H1 (cell line): ENCODE measurements around the gene LTC4S.

Experiments
- ATF3 ChIP-seq: IDR thresholded peaks from 2 replicates; pipeline ENCODE4 v1.6.1; 2011; ENCODE audit warnings: low read depth, mild to moderate bottlenecking, low read length; ENCODE audit not compliant: insufficient read depth
- CREB1 ChIP-seq: IDR thresholded peaks from 2 replicates; pipeline ENCODE4 v1.6.1; 2012; ENCODE audit warnings: inconsistent platforms
- E2F6 ChIP-seq: IDR thresholded peaks from 2 replicates; pipeline ENCODE4 v1.6.1; 2012; ENCODE audit warnings: inconsistent platforms
- EP300 ChIP-seq, 2 experiments: IDR thresholded peaks; 1 replicate in 1 of 2; 2 replicates in 1 of 2; pipeline ENCODE4 v1.6.1; 2011 to 2012; ENCODE audit warnings: low read depth in 2 of 2, low read length in 2 of 2, mild to moderate bottlenecking in 2 of 2, borderline replicate concordance in 1 of 2, inconsistent platforms in 1 of 2, moderate library complexity in 1 of 2
- POLR2A ChIP-seq, 2 experiments: IDR thresholded peaks; 1 replicate in 1 of 2; 2 replicates in 1 of 2; pipeline ENCODE4 v1.6.1; 2011; ENCODE audit warnings: low read depth in 2 of 2, low read length in 2 of 2, mild to moderate bottlenecking in 2 of 2; ENCODE audit errors: control extremely low read depth in 1 of 2
- POLR2AphosphoS5 ChIP-seq: IDR thresholded peaks from 2 replicates; pipeline ENCODE4 v1.6.1; 2011; ENCODE audit warnings: low read depth, low read length
- SIN3A ChIP-seq, 2 experiments: IDR thresholded peaks in 1 of 2; conservative IDR thresholded peaks in 1 of 2; 2 replicates each; pipeline ENCODE4 v1.6.1; 2011 to 2012; ENCODE audit warnings: low read length in 2 of 2, improper control_type of control experiment in 1 of 2, low read depth in 1 of 2, mild to moderate bottlenecking in 1 of 2
- SUZ12 ChIP-seq: fragments of 200-600 bp; sonication (generic); IDR thresholded peaks from 2 replicates; pipeline ENCODE4 v1.6.1; 2012; ENCODE audit warnings: mild to moderate bottlenecking, inconsistent platforms, low read length, moderate library complexity, mixed read lengths
- TF ChIP-seq, protein P1 (sequence below), 3 experiments: IDR thresholded peaks; 1 replicate in 2 of 3; 2 replicates in 1 of 3; pipeline versions ENCODE4 v1.5.1 to v1.6.1; 2011; ENCODE audit warnings: low read length in 3 of 3, mild to moderate bottlenecking in 3 of 3, inconsistent platforms in 2 of 3, low read depth in 1 of 3, moderate library complexity in 1 of 3; ENCODE audit not compliant: insufficient read depth in 1 of 3; ENCODE audit errors: control extremely low read depth in 1 of 3
- TF ChIP-seq, protein P2 (sequence below): IDR thresholded peaks from 2 replicates; pipeline ENCODE4 v1.6.1; 2012; ENCODE audit warnings: low read length, inconsistent platforms

- TF ChIP-seq, protein P1, sequence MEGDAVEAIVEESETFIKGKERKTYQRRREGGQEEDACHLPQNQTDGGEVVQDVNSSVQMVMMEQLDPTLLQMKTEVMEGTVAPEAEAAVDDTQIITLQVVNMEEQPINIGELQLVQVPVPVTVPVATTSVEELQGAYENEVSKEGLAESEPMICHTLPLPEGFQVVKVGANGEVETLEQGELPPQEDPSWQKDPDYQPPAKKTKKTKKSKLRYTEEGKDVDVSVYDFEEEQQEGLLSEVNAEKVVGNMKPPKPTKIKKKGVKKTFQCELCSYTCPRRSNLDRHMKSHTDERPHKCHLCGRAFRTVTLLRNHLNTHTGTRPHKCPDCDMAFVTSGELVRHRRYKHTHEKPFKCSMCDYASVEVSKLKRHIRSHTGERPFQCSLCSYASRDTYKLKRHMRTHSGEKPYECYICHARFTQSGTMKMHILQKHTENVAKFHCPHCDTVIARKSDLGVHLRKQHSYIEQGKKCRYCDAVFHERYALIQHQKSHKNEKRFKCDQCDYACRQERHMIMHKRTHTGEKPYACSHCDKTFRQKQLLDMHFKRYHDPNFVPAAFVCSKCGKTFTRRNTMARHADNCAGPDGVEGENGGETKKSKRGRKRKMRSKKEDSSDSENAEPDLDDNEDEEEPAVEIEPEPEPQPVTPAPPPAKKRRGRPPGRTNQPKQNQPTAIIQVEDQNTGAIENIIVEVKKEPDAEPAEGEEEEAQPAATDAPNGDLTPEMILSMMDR (IDR thresholded peaks at IDR 0.05; ENCODE audit: control extremely low read depth in 1 of 3, insufficient read depth in 1 of 3, low read depth in 1 of 3, low read length in 3 of 3): no peak
- TF ChIP-seq POLR2A (IDR thresholded peaks at IDR 0.05; ENCODE audit: control extremely low read depth in 1 of 2, low read depth in 2 of 2, low read length in 2 of 2) (no peak), SIN3A (conservative IDR thresholded peaks at IDR 0.05 in 1 of 2, IDR thresholded peaks at IDR 0.05 in 1 of 2; ENCODE audit: low read depth in 1 of 2, low read length in 2 of 2) (no peak), CREB1 (no peak), E2F6 (no peak), SUZ12 (no peak), ATF3 (no peak), POLR2AphosphoS5 (no peak), EP300 (IDR thresholded peaks at IDR 0.05; ENCODE audit: borderline replicate concordance in 1 of 2, low read depth in 2 of 2, low read length in 2 of 2) (no peak)
- TF ChIP-seq, protein P2, sequence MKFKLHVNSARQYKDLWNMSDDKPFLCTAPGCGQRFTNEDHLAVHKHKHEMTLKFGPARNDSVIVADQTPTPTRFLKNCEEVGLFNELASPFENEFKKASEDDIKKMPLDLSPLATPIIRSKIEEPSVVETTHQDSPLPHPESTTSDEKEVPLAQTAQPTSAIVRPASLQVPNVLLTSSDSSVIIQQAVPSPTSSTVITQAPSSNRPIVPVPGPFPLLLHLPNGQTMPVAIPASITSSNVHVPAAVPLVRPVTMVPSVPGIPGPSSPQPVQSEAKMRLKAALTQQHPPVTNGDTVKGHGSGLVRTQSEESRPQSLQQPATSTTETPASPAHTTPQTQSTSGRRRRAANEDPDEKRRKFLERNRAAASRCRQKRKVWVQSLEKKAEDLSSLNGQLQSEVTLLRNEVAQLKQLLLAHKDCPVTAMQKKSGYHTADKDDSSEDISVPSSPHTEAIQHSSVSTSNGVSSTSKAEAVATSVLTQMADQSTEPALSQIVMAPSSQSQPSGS: no peak
Measured at GRCh38 chr5:179833709-179834070, 39.9 kb downstream of the LTC4S start.
